HepG2 (cell line): ENCODE measurements around the gene SNAI3. TPM values are rescaled to one million over a fixed set of nuclear protein-coding genes. Genes with fewer than 3 reads are reported as not detected.
A peak's percentile ranks its signal among the peaks of the same experiment; 100 is the strongest.

Source experiments
- ATAC-seq: fragments of 200-7000 bp; cut with Tn5 transposase; 3 replicates; pipeline ENCODE4 v1.9.1; 2020; ENCODE audit warnings: mild to moderate bottlenecking, moderate library complexity
- BruUV-seq: library from RNA; stranded (reverse); fragments of 400-500 nt; replicated peaks from 2 replicates; lab custom pipeline; 2021; lab: Mats Ljungman, UMichigan
- CTCF ChIA-PET: fragments of 300-600 bp; formaldehyde crosslinking; extraction: SDS; loops from one replicate; lab custom pipeline; 2021; ENCODE audit warnings: low total read pairs, inconsistent platforms, low intra/inter-chr PET ratio; lab: Yijun Ruan, JAX
- POLR2A ChIA-PET: fragments of 350-600 bp; sonication (Branson Sonifier 250); formaldehyde crosslinking; loops from one replicate; lab custom pipeline; 2020; ENCODE audit warnings: antibody characterized with exemption, inconsistent platforms; lab: Yijun Ruan, JAX
- DNase-seq: peaks from one replicate; pipeline ENCODE4 v3.0.0-alpha.2; 2015; ENCODE audit warnings: low spot score
- FAIRE-seq: peaks from 3 replicates; lab custom pipeline; 2011; peaks lifted over from hg19 to GRCh38; lab: Jason Lieb, UNC
- H2AFZ ChIP-seq: one replicate; pipeline ENCODE4 v1.6.1; 2011; ENCODE audit warnings: low read length, inconsistent platforms
- H3K27ac ChIP-seq: fragments of 300-600 bp; 3 replicates; pipeline ENCODE4 v1.8.0; 2011; ENCODE audit warnings: mixed run types, mild to moderate bottlenecking, mixed read lengths, low read length, inconsistent platforms; ENCODE audit not compliant: insufficient read depth; ENCODE audit errors: extremely low read length
- H3K27me3 ChIP-seq, 2 experiments: fragments of 200-600 bp in 1 of 2; 2 replicates in 1 of 2; 3 replicates in 1 of 2; pipeline versions ENCODE4 v1.6.0 to v1.8.0; 2011; ENCODE audit warnings: low read length in 2 of 2, mild to moderate bottlenecking in 2 of 2, moderate library complexity in 2 of 2, inconsistent platforms in 1 of 2; ENCODE audit not compliant: insufficient read depth in 2 of 2, control insufficient read depth in 1 of 2
- H3K36me3 ChIP-seq, 2 experiments: fragments of 200-600 bp in 1 of 2; replicated peaks in 1 of 2; 2 replicates in 1 of 2; 3 replicates in 1 of 2; pipeline versions ENCODE4 v1.5.1 to v1.8.0; 2011; ENCODE audit warnings: low read length in 2 of 2, inconsistent platforms in 1 of 2; ENCODE audit not compliant: insufficient read depth in 2 of 2, control insufficient read depth in 1 of 2
- H3K4me1 ChIP-seq: 2 replicates; pipeline ENCODE4 v1.5.1; 2012; ENCODE audit warnings: low read length, inconsistent platforms; ENCODE audit not compliant: insufficient read depth
- H3K4me2 ChIP-seq: 2 replicates; pipeline ENCODE4 v1.6.0; 2011; ENCODE audit warnings: low read depth, low read length, inconsistent platforms
- H3K4me3 ChIP-seq, 3 experiments: fragments of 200-600 bp in 1 of 3; sonication (generic), shearing (Covaris generic) in 1 of 3; replicated peaks in 1 of 3; 2 replicates each; pipeline ENCODE4 v1.5.1; 2011 to 2016; ENCODE audit warnings: low read length in 3 of 3, inconsistent platforms in 2 of 3, low read depth in 2 of 3, mild to moderate bottlenecking in 2 of 3, control low read depth in 1 of 3, mixed read lengths in 1 of 3; ENCODE audit not compliant: insufficient read depth in 1 of 3
- H3K79me2 ChIP-seq: one replicate; pipeline ENCODE4 v1.6.1; 2011; ENCODE audit warnings: low read length, inconsistent platforms; ENCODE audit not compliant: insufficient read depth
- H3K9ac ChIP-seq: 2 replicates; pipeline ENCODE4 v1.6.0; 2011; ENCODE audit warnings: mild to moderate bottlenecking, low read depth, low read length, inconsistent platforms; ENCODE audit not compliant: insufficient read depth
- H3K9me3 ChIP-seq: 2 replicates; pipeline ENCODE4 v1.5.1; 2012; ENCODE audit warnings: mild to moderate bottlenecking, low read length
- H4K20me1 ChIP-seq: 2 replicates; pipeline ENCODE4 v1.6.0; 2011; ENCODE audit warnings: inconsistent platforms, mild to moderate bottlenecking, low read length, moderate library complexity; ENCODE audit not compliant: insufficient read depth
- AGO1 ChIP-seq: fragments of 200-400 bp; formaldehyde crosslinking; IDR thresholded peaks from 2 replicates; pipeline ENCODE4 v1.6.1; 2017; ENCODE audit warnings: mild to moderate bottlenecking, low read depth, low read length, moderate library complexity; ENCODE audit not compliant: poor library complexity, severe bottlenecking
- EED ChIP-seq: sonication (generic); formaldehyde crosslinking; IDR thresholded peaks from 2 replicates; pipeline ENCODE4 v1.5.0; 2020; ENCODE audit warnings: mild to moderate bottlenecking, missing genetic modification reagents
- MYC ChIP-seq: sonication (generic); formaldehyde crosslinking; IDR thresholded peaks from 2 replicates; pipeline ENCODE4 v1.9.0; 2021; ENCODE audit warnings: missing genetic modification reagents, borderline replicate concordance
- PCBP1 ChIP-seq: fragments of 200-400 bp; formaldehyde crosslinking; IDR thresholded peaks from 2 replicates; pipeline ENCODE4 v1.6.1; 2017; ENCODE audit warnings: mild to moderate bottlenecking, low read depth, low read length, borderline replicate concordance
- SP4 ChIP-seq: sonication (generic); formaldehyde crosslinking; IDR thresholded peaks from 2 replicates; pipeline ENCODE4 v1.8.1; 2023; ENCODE audit warnings: mild to moderate bottlenecking, missing genetic modification reagents
- TMF1 ChIP-seq: sonication (generic); formaldehyde crosslinking; IDR thresholded peaks from 2 replicates; pipeline ENCODE4 v1.8.1; 2022; ENCODE audit warnings: low read depth, missing genetic modification reagents
- ZBTB7B ChIP-seq: sonication (generic); formaldehyde crosslinking; IDR thresholded peaks from 2 replicates; pipeline ENCODE4 v1.4.0; 2020; ENCODE audit warnings: missing genetic modification reagents
- ZNF24 ChIP-seq: fragments of 450-650 bp; IDR thresholded peaks from 2 replicates; pipeline ENCODE4 v1.6.1; 2017; ENCODE audit warnings: antibody characterized with exemption, mild to moderate bottlenecking
- ZNF451 ChIP-seq: sonication (generic); formaldehyde crosslinking; IDR thresholded peaks from 2 replicates; pipeline ENCODE4 v1.5.0; 2020; ENCODE audit warnings: mild to moderate bottlenecking, missing genetic modification reagents
- ZNF687 ChIP-seq: sonication (generic); formaldehyde crosslinking; IDR thresholded peaks from 2 replicates; pipeline ENCODE4 v1.5.1; 2020; ENCODE audit warnings: mild to moderate bottlenecking, missing genetic modification reagents, moderate library complexity
- ZNF768 ChIP-seq: sonication (generic); formaldehyde crosslinking; IDR thresholded peaks from 2 replicates; pipeline ENCODE4 v1.4.0; 2020; ENCODE audit warnings: missing genetic modification reagents
- ZNF839 ChIP-seq: sonication (generic); formaldehyde crosslinking; IDR thresholded peaks from 2 replicates; pipeline ENCODE4 v1.4.0; 2020; ENCODE audit warnings: missing genetic modification reagents, mild to moderate bottlenecking, borderline replicate concordance
- WGBS: methylation state at CpG from one replicate; pipeline ENCODE4 v1.1.6; 2017; ENCODE audit warnings: low lambda C conversion rate; 5-methylcytosine and 5-hydroxymethylcytosine counted together
- in situ Hi-C: cut with HindIII; loops from 2 replicates; pipeline ENCODE4 v1.10.0; 2017; ENCODE audit warnings: low pct_unique_long_range_greater_than_20kb; ENCODE audit not compliant: extremely low pct_ligation_motif_present
- intact Hi-C: fragments of 100-400 bp; cut with micrococcal nuclease; formaldehyde crosslinking; loops from one replicate; pipeline ENCODE4 v1.10.0; 2022; ENCODE audit not compliant: unreplicated experiment
- polyA plus RNA-seq, 8 experiments: library from polyadenylated mRNA; depleted of rRNA in 3 of 8; stranded (reverse) in 7 of 8; unstranded in 1 of 8; fragments of >200 nt; fragmentation: Illumina TruSeq in 4 of 8; extraction: Trizol in 4 of 8; gene quantifications; 2 replicates each; pipeline versions ENCODE4 v1.2.1 to v1.2.3, GENCODE V29; 2011 to 2016; ENCODE audit warnings: low read depth in 4 of 8, missing spikeins in 1 of 8, mixed read lengths in 1 of 8; ENCODE audit not compliant: insufficient read depth in 1 of 8
- total RNA-seq, 5 experiments: library from RNA; depleted of rRNA; stranded (reverse); fragments of >200 nt; fragmentation: Illumina TruSeq; extraction: Trizol; gene quantifications; 2 replicates each; pipeline ENCODE4 v1.2.3, GENCODE V29; 2016; ENCODE audit warnings: low read depth in 1 of 5

SNAI3 gene
- total and polyA plus RNA-seq, 2 of the 13 experiments (the other 11 are each of a cell fraction or from before 2014, with no cell fraction given) = 0.09 to 0.18 TPM

GRCh38 chr16:88695218-88695617, 8.9 kb upstream of the SNAI3 start (continued):
- TF ChIP-seq ZNF687 (CRISPR knock-in tag) = peak; percentile 13; the same call in 1 of the 2 replicates
- 0 out of 2 replicates have a peak, but pooled peaks have one; percentile 55 for TF ChIP-seq ZNF839 (CRISPR knock-in tag)
- no peak for TF ChIP-seq ZBTB7B (CRISPR knock-in tag)
- no peak for TF ChIP-seq SP4
- no peak for TF ChIP-seq ZNF451 (CRISPR knock-in tag)

- intact Hi-C loops = no loop called here
- no peak overlapping the region for H2AFZ ChIP-seq
- H3K9ac ChIP-seq = no peak overlapping the region
- no TSS peak for BruUV-seq
- in situ Hi-C loops = no loop called here
- H3K27me3 ChIP-seq = peaks cover 36 to 50% of the 10 kb centered on the region in 2 experiments
- peaks cover 11% of the 10 kb centered on the region for H3K4me1 ChIP-seq
- no peak overlapping the region for H3K27ac ChIP-seq
- FAIRE-seq (no peak), DNase-seq (no peak), ATAC-seq (peak; percentile 9)
- WGBS = 53% methylated on average over 19 of the region's 37 CpGs
- no peaks in the 10 kb centered on the region for H4K20me1 ChIP-seq
- peaks cover 8 to 12% of the 10 kb centered on the region in 2 experiments; a peak in 4 of 5 replicates for H3K36me3 ChIP-seq
- no peaks in the 10 kb centered on the region for H3K9me3 ChIP-seq
- POLR2A ChIA-PET = no interaction called here
- H3K4me3 ChIP-seq = no peak overlapping the region
- CTCF ChIA-PET = no interaction called here
- no peaks in the 10 kb centered on the region for H3K79me2 ChIP-seq
- no peak overlapping the region for H3K4me2 ChIP-seq
- no peak for TF ChIP-seq PCBP1
- no peak for TF ChIP-seq EED
- peak; percentile 15 for TF ChIP-seq AGO1
- 0 out of 2 replicates have a peak, but pooled peaks have one; percentile 10 for TF ChIP-seq ZNF687 (CRISPR knock-in tag)
- TF ChIP-seq ZNF24 = no peak
- 0 out of 2 replicates have a peak, but pooled peaks have one; percentile 3 for TF ChIP-seq MYC (CRISPR knock-in tag)
- peak; percentile 15; the same call in 1 of the 2 replicates for TF ChIP-seq ZNF768 (CRISPR knock-in tag)
- 0 out of 2 replicates have a peak, but pooled peaks have one; percentile 38 for TF ChIP-seq TMF1 (CRISPR knock-in tag)
Measured at GRCh38 chr16:88694221-88695087, 8.1 kb upstream of the SNAI3 start.
